ENCODE results near the gene MAB21L3. TPM values are rescaled to one million over a fixed set of nuclear protein-coding genes. Genes with fewer than 3 reads are reported as not detected.

MAB21L3 gene
- total and polyA plus RNA-seq, 2 experiments from 2014 or later = not detected

GRCh38 chr1:116092752-116093489, 18.3 kb upstream of the MAB21L3 start:
- Mint-ChIP-seq H3K9me3 (peaks cover 21% of the 10 kb centered on the region), H3K27me3 (ENCODE audit: insufficient read depth, low read depth, poor library complexity) (peaks cover 2% of the 10 kb centered on the region), H3K4me1 (no peaks in the 10 kb centered on the region), H3K36me3 (ENCODE audit: low read depth) (peaks cover 3% of the 10 kb centered on the region), H3K27ac (no peak overlapping the region), H3K4me3 (no peak overlapping the region)
- no peaks in the 10 kb centered on the region for H3F3A ChIP-seq (replicated peaks; ENCODE audit: low read depth)
- H3K9me2 ChIP-seq (ENCODE audit: insufficient read depth) = peaks cover 5% of the 10 kb centered on the region; the same call in 1 of the 2 replicates
- no peaks in the 10 kb centered on the region for H3K4me1 ChIP-seq (ENCODE audit: insufficient read depth)
- H3K36me3 ChIP-seq (ENCODE audit: insufficient read depth) = no peaks in the 10 kb centered on the region
- no peaks in the 10 kb centered on the region for H3K79me2 ChIP-seq (replicated peaks; ENCODE audit: insufficient read depth)
- no peaks in the 10 kb centered on the region for H3K27me3 ChIP-seq (ENCODE audit: insufficient read depth)
- DNase-seq (ENCODE audit: low spot score) (no peak), ATAC-seq (no peak)
- H3K4me3 ChIP-seq = no peak overlapping the region
- H4K20me1 ChIP-seq (replicated peaks; ENCODE audit: insufficient read depth) = no peaks in the 10 kb centered on the region
- no peak overlapping the region for H3K4me2 ChIP-seq
- no peak overlapping the region for H2AFZ ChIP-seq
- TF ChIP-seq EZH2 (IDR thresholded peaks at IDR 0.05; ENCODE audit: low read depth, unreplicated experiment) (no peak), ZNF331 (CRISPR knock-in tag; IDR thresholded peaks at IDR 0.05; ENCODE audit: low read depth) (no peak), JUNB (IDR thresholded peaks at IDR 0.05; ENCODE audit: unreplicated experiment) (no peak), ZNF462 (CRISPR knock-in tag; IDR thresholded peaks at IDR 0.05) (no peak), CTCF (conservative IDR thresholded peaks at IDR 0.05; ENCODE audit: low read depth in 2 of 2) (no peak), NANOG (IDR thresholded peaks at IDR 0.05; ENCODE audit: borderline replicate concordance) (no peak), EZH2phosphoT487 (IDR thresholded peaks at IDR 0.05; ENCODE audit: unreplicated experiment) (no peak), REST (IDR thresholded peaks at IDR 0.05; ENCODE audit: unreplicated experiment) (no peak), STAT1 (IDR thresholded peaks at IDR 0.05; ENCODE audit: unreplicated experiment) (no peak), POLR2AphosphoS5 (IDR thresholded peaks at IDR 0.05; ENCODE audit: low read depth) (no peak), ETS1 (IDR thresholded peaks at IDR 0.05) (no peak), CREB1 (CRISPR knock-in tag; IDR thresholded peaks at IDR 0.05; ENCODE audit: low read depth) (no peak), ZNF114 (CRISPR knock-in tag; IDR thresholded peaks at IDR 0.05) (no peak)
- H3K27ac ChIP-seq (ENCODE audit: low read depth) = no peak overlapping the region

Data from GM23338 (cell line).